LoVo (cell line): ENCODE measurements around the gene ESPL1.

Source experiments
- DNase-seq: peaks from one replicate; pipeline ENCODE4 v3.0.0-alpha.2; 2016; ENCODE audit warnings: low spot score

The ESPL1 gene

DNA sequence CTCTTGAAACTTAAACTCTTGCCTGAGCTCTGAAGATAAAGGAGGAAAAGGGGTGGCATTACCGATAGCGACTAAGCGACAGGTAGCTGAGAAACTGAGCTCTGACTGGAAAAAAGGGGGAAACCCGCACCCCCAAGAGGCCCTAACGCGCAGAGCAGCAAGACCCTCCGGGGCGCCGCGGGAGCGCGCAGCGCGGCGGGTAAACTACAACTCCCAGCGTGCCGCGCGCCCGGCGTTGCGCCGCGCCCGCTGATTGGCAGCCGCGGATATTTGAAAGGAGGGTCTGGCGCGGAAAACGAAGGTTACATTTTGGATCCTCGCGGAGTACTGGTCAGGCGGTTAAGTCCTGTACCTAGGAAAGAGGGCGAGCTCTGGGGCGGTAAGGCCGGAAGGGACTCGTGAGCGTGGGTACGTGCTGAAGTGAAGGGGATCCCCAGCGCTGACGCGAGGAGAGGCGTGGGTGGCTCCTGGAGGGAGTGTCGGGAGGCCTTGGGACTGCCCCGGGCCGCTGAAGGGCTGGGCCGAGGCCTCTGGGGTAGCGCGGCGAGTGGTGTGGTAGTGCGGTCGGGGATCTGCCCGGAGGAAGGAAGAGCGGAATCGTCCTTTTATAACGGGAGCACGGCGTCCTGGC is at the start of gene ESPL1:
TSS of gene ESPL1 (plus strand) at position 301 of the 631 bp plus-strand sequence. CDS start 468 bp downstream, outside the sequence.
- peak; percentile 84 for DNase-seq

DNA sequence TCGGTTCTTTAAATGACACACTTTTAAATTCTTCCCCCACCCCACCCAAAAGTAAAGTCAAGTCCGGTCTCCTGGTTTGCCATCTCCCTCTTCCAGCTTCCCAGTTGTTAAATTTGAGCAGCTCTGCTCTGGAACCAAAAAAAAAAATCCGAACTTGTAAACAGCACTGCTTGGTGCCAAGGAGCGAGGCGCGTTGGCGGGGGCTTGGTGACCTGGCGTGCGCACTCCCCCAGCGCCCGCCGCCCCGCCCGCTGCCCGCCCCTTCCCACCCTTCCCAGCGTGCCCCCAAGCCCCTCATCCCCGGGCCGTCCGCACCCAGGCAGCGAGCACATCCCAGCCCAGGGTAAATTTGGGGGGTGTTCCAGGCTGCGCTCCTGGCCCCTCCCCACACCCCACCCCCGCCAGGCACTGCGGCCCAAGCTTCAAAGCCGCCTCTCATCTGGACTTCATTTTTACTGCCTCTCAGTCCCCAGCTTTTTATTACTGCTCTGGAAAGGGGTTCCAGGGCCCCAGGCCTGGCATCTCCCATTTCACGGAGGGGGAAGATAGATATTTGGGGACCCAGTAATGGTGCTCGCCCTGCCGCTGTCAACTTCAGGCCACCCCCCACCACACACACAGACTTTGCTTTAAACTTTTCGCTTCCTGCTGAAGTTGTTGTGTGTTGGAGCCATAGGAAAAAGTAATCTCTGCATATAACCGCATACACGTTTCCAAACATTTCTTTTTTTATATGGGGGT is 49.4 kb upstream of the ESPL1 start:
- DNase-seq = no peak

DNA sequence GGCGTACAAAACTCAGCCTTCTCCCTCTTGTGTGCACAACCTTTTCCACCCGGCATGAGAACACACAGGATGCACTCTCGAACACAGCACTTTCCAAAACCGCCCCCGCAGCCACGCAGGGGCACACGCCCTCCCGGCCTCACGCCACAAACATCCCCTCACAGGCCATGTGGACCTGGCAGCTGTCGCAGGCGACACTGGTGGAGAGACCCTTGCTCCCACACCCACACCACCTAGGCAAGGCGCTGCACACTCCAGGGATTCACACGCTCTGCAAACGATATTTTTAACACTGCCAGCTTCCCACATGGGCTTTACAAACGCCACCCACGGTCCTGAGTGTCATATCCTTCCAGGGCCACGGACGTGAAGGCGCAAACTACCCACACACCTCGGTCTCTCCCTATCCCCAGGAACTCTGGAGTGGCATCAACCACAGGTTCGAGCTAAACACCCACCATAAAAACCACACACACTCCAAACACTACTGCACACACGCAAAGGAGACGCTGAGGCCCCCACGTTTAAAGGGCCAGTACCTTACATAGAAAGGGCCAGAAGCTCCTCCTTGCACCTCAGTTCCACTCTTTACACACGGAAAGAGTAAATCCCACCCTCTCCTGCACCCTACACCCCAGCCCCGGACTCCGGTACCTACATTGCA is 48.7 kb upstream of the ESPL1 start:
- DNase-seq = no peak

DNA sequence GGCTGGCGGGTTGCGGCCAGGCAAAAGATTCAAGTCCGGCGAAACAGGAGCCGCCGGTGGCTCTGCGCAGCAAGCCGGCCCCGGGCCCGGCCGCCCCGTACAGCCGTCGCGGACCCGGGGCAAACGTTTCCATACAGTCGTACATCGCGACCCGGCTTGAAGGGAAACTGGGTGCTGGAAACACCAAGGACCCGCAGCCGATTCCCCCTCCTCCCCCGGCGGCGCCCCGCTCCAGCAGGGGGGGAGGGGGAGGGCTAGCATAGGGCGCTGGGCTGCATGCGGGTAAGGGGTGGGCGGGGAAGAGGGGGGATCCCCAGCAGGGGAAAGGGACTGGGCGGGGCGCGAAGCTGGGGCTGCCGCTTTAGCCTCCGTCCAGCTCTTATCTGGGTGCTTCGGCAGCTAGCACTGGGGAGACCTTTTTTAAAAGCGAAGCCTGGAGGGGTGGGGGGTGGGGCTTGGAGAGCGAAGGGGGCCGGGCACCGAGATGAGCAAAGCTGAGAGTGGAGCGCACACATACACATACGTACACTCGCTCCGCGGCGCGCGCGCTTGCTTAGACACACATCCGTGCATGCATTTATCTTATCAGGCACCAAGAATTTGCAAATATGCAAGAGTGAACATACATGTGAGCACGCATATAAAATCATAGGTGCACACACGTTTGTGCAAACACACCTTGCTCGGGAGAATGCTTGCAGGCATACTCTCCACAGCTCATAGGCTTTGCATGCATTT is 48.0 kb upstream of the ESPL1 start:
- DNase-seq = no peak

DNA sequence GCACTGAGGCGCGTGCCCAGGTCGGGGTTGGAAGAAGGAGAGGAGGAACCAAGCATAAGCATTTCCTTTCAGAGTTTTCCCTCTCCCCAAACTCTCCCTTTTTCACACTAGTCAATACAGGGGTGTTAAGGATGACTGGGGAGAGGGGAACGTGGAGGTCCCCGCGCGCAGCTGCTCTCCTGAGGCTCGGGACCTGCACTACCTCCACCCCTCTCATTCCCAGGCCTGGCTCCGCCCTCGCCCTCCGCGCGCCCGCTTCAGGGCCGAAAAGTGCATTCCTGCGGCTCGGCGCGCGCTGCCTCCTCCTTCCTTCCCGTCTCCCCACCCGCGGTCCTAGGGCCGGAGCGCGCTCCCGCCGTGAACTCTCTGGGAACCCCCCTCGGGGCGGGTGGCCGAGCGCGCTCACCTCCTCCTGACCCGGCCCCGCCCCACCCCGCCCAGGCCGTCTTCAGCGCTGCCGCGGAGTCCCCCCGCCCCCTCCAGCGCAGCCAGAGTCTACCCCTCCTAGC is 47.4 kb upstream of the ESPL1 start:
- peak; percentile 99 for DNase-seq

DNA sequence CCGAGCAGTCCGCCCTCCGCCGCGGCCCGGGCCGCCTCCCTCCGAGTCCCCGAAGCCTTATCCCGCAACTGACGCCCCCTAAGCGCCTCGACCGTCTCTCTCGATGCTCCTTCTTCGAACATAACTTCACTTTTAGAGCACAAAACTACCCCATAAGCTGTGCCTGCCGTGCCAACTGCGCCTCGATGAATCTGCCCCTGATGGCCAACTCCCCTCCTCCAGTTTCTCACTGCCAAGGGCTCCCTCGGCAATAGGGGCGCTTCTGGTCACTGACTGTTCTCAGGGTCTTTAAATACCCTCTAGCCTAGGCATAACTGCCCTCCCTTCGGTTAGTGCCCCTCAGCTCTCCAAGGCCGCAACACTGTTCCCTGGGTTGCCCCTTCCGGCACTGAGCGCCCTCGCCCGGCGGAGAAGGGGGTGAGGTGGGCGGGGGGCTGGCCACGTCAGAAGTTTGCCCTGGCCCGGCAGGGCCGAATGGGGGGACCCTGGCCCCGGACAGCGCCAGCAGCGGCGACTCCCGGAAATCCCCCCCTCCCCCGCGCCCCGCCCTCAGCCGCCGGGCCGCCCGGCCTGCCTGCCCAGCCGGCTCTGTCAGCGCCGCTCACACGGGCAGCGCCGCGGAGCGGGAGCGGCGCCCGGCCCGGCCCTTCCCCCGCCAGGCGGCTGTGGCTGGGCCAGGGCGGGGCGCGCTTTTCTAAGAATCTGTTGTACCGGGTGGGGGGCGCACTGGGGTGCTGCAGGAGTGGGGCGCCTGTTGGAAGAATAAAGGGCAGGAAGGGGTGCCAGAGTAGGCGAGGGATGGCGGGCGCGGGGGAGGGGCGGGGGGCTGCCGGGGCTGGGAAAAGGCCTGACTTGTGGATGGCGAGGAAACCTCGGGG is 46.7 kb upstream of the ESPL1 start:
- peak; percentile 74 for DNase-seq

DNA sequence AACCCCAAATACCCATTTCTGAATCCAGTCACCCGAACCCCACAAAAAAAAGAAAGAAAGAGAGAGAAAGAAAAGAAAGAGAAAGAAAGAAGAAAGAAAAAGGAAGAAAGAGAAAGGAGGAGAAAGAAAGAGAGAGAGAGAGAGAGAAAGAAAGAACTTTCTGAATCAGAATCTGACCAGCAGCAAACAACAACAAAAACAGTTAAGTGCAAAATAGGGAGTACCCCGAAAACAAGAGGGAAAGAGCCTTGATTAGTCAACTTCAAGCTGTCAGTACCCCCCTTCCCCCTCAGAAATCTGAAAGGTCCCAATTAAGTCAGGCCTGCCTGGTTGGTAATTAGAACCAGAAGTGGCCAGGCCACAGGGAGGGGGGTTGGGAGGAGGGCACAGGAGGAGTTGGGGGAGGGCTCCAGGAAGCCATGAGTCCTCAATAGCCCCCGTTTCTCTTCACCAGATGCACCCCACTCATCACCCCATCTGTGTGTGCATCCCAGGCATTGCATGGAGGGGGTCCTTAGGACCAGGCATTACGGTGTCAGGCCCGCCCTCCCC is 45.9 kb upstream of the ESPL1 start:
- no peak for DNase-seq

DNA sequence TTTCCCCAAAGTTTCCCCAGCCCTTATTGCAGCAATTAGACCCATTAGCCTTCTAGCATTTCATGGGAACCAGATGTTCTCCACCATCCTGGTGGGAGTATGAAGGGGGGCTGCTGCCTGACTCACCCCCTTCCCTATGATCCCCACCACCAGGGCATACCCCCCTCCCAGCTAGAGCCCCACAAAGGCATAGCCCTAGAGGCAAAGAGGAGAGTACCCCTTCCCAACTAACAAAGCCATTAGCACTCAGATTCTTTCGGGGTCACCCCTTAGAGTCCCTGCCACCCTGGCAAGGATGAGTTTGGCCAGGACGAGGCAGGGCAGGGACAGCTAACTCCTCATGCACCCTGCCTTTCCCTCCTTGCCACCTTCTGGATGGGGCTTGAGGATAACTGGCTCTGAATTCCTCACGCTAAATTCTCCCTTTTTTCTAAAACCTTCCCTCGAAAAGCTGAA is 45.3 kb upstream of the ESPL1 start:
- no peak for DNase-seq

DNA sequence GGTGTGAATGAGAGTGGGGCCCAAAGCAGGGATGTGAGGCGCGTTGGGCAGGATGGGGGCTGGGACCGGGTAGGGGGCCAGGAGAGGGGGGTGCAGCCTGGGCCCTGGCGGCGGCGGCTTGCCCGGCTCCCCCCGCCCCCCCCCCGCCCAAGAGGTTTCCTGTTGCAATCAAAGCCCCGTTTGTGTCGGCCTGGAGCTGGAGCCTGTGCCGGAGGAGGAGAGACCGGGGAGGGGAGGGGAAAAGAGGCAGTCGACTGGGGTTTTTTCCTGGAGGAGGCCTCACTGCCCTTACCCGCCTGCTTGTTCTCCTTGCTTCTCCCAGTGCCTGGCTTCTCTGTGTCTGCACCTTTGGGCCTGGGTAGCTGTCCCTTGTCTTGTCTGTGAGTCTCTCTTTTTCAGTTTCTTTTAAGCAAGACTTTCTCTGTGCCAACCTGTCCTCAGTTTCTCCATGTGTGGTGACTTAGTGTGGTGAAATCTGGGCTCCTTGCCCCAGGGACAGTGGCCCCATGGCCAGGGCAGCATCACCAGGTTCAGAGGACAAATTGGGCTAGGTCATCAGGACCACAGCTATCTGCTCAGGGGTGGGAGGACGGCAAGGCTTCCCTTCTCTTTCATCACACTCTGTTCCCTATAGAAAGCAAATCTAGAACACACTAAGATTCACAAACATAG is 44.6 kb upstream of the ESPL1 start:
- DNase-seq = no peak

DNA sequence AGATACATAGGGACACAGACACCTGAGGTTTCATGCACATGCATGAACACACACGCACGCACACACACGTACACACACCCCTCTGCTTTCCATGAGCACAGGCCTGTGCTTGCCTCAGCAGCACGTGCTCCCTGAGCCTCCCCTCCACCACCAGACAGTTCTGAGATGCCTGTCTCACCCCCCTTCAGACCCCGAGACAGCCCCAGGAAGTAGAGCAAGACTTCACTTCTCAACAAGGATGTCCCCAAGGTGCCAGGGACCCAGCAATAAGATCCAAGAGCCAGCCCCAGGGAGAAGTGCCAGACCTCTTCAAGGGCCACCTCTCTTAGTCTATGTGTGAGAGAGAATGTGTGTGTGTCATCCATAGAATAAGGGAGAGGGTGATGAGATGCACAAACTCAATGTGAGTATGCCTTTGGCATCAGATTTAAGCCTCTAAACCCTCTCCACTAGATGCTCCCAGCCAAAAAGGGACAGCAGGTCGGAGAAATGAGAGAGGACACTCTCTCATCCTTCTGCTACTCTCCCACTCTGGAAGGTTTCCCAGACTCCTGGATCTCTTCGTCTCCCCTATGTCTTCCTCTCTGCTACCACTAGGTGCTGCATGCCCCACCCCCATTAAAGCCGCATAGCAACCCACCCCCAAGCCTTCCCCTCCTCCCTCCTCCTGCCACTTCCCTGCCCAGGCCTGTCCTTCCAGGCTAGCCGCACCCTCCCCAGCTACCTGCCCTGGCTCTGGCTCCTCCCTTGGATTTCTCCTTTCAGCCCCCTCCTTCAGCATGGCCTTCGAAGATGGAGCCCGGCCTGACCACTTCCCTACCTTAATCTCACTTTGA is 43.8 kb upstream of the ESPL1 start:
- DNase-seq = no peak

DNA sequence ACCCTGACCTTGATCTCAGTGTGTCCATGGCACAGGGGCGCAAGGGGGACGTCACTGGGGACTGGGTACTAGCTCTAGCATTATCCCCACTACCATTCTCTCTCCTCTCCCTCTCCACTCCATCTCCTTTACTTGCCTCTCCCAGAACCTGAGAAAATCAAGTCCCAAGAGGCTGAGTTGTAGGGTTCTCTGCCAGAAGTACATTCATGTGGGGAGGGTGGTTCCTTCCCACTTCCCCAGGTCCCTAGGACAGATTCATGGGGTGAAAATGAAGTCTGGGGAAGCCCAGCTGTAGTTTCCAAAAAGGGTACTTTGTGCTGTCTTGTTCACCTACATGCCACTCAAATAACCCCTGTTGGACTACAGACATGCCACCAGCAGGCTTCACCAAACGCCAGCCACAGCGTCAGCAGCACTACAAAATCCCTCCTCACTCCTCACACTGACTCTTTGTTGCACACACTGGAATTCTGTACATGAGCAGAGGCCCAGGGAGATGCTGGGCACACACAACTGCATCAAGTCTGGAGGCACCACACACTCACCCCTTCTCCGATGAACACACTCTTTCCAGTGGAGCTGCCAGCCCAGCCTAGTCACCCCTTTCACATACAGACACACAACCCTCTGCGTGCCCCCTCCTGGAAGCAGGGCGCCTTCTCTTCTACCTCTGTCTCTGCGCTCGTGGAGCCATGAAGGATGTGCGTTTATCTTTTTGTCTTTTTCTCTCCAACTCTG is 43.0 kb upstream of the ESPL1 start:
- DNase-seq = no peak

DNA sequence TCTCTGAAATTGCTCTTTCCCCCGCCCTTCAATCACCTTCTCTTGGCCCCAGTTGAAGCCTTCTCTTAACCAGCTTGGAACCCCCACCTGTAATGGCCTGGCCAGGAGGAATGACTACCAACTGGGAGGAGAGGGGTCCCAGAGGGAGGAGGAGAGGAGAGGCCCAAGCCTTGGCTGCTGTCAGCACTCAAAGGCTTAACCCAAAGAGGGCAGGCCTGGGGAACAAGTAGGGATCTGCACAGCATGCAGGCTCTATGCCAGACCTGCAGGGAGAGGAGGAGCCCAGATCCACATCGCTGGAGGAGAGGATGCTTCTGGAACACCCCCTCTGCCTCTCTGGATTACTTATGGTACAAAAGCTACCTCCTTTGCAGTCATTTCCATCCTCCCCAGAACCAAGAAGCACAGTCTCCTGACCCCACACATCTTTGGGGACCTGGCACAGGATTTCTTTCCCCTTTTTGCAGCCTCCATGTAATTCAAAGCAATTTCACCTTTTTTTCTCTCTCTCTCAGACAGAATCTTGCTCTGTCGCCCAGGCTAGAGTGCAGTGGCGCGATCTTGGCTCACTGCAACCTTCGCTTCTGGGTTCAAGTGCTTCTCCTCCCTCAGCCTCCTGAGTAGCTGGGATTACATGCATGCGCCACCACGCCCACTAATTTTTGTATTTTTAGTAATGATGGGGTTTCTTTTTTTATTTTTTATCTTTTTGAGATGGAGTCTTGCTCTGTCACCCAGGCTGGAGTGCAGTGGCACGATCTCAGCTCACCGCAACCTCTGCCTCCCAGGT is 42.3 kb upstream of the ESPL1 start:
- no peak for DNase-seq

DNA sequence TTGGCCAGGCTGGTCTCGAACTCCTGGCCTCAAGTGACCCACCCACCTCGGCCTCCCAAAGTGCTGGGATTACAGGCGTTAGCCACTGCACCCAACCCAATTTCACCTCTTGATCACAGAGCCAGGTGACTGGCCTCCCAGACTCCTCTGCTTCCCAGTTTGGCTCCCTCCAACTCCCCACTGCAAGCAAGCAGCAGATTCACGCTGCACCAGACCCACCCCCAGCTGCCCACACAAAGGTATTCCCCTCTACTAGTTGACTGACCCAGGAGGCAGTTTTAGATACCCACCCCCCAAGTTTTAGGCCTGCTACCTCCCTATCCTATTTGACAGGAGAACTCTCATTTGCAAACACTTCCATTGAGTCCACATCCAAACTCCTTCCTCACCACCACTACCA is 41.3 kb upstream of the ESPL1 start:
- no peak for DNase-seq

DNA sequence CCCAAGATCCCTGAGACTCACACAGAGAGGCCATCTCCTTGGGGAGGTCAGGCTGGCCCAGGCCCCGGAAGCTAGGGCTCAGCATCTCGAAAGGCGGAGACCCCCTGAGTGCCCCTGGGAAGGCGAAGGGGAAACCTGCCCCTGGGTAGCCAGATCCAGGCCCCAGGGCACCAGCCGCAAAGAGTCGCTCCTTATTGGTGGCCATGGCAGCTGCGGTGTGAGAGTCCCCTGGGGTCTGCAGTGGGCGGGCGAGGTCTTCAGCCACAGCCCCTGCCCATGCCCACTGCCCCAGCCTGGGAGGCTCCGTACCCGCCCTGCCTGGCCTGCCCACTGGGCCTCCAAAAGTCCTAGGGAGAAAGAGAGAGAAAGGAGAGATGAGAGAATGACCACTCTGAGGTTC is 40.8 kb upstream of the ESPL1 start:
- DNase-seq = no peak

DNA sequence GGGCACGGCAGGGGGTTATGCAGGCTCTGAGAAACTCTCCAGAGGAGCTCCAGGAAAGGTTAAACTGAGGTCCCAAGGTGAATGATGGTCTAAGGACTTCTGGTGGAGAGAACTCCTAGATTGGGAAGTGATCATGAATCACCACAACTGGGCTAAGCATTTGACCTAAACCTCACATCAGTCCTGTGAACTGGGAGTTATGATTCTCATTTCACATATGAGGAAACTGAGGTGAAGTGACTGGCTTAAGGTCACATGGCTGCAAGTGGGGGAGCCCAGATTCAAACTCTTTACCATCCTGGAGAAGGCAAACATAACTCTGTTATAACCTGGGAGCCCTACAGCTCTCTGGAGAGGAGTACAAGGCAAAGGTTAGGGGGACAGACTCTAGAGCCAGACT is 40.3 kb upstream of the ESPL1 start:
- DNase-seq = no peak

DNA sequence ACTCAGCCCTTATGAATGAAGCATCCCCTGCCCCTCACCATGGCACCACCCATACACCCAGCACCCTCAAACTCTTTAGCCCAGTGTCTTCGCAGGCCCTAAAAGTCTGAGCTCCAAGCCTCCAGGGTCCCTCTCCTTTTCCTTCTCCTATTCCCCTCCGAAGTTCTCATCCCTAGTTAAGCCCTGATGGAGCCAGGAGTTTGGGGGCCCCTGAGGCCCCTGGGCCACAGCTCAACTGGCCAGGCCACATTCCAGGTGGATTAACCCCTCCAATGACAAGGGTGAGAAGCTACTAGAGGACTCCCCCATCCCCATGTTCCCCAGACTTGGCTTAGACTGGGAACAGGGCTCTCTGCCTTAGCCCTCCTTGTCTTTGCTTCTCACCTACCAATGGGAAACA is 38.6 kb upstream of the ESPL1 start:
- no peak for DNase-seq

DNA sequence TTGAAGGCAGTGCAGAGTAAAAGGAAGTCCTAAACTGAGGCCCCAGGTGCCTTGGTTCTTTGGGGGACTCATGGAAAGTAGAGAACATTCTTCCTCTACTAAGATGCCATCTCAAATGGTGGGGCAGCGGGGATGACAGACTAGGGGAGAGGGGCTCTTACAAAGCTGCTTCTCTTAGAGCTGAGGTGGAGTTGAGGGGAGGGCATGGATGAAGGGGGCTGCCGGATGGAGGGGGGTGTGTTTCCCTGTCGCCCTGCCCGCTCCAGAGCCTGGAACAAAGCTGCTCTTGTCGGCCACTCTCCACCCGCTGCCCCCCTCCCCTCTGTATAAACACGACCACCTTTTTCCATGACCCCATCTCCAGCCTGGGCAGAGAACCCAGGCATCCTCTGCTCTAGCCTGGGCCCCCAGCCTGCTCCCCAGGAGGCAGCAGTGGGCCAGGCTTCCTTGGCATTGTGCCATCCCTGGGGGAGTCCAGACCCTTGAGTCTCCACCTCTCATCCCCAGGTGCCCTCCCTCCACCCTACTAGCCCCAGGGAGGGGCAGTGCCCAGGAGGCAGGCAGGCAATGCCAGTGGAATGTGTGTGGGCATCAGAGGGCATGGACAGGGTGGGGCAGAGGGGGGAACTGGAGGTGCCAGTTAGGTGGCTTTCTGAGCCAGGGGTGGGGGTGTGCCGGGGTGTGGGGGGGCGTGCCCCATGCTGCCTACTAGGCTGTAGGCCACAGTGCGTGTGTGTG is 37.8 kb upstream of the ESPL1 start:
- peak; percentile 27 for DNase-seq

DNA sequence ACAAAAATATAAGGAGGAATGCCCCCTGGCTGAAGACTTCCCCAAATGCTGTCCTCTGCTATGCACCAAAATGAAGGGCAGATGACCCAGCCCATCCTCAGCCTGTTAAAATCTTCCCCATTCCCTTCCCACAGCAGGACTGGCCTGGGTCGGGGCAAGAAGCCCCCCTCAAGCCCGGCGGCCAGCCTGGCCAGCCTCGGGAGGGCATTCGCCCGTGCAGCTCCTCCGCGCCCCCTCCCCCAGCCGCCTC is 36.5 kb upstream of the ESPL1 start:
- DNase-seq = no peak
